A549 (cell line): ENCODE results near the gene MS4A6A. TPM values are rescaled to one million over a fixed set of nuclear protein-coding genes. Genes with fewer than 3 reads are reported as not detected.

Experiments
- ATAC-seq, 2 experiments: fragments of 200-7000 bp in 1 of 2; fragments of >200 bp in 1 of 2; cut with Nextera tagmentation in 1 of 2; cut with Tn5 transposase in 1 of 2; 3 replicates each; pipeline versions ENCODE4 v1.8.0 to v1.9.1; 2018 to 2020; ENCODE audit warnings: mild to moderate bottlenecking in 1 of 2, moderate library complexity in 1 of 2
- CTCF ChIA-PET: fragments of 300-600 bp; sonication (Branson Sonifier 250); formaldehyde crosslinking; extraction: SDS; loops from one replicate; lab custom pipeline; 2021; ENCODE audit warnings: antibody characterized with exemption, inconsistent platforms; lab: Yijun Ruan, JAX
- POLR2A ChIA-PET: fragments of 350-600 bp; formaldehyde crosslinking; extraction: SDS; loops from one replicate; lab custom pipeline; 2021; ENCODE audit warnings: antibody characterized with exemption, inconsistent platforms; lab: Yijun Ruan, JAX
- DNase-seq, 2 experiments: peaks; one replicate each; pipeline versions ENCODE4 v3.0.0 to v3.0.0-alpha.2; 2011 to 2016; ENCODE audit warnings: low read depth in 1 of 2, low spot score in 1 of 2
- FAIRE-seq: peaks from 2 replicates; lab custom pipeline; 2011; peaks lifted over from hg19 to GRCh38; lab: Jason Lieb, UNC
- H3K27ac ChIP-seq, 2 experiments: fragments of >200 bp; sonication (Bioruptor Twin); formaldehyde crosslinking; 3 replicates each; pipeline ENCODE4 v1.5.1; 2016 to 2017
- H3K4me1 ChIP-seq: fragments of >200 bp; sonication (Bioruptor Twin); formaldehyde crosslinking; 3 replicates; pipeline ENCODE4 v1.6.1; 2016
- H3K4me2 ChIP-seq: fragments of >200 bp; sonication (Bioruptor Twin); formaldehyde crosslinking; 3 replicates; pipeline ENCODE4 v1.6.1; 2016
- H3K4me3 ChIP-seq: fragments of >200 bp; sonication (Bioruptor Twin); formaldehyde crosslinking; 3 replicates; pipeline ENCODE4 v1.5.1; 2016
- H3K9me3 ChIP-seq: fragments of >200 bp; sonication (Bioruptor Twin); formaldehyde crosslinking; 3 replicates; pipeline ENCODE4 v1.6.1; 2016
- BHLHE40 ChIP-seq: IDR thresholded peaks from 2 replicates; pipeline ENCODE4 v1.6.1; 2012; ENCODE audit warnings: low read depth, low read length, inconsistent platforms
- CBX2 ChIP-seq: fragments of 200-600 bp; sonication (generic); IDR thresholded peaks from 2 replicates; pipeline ENCODE4 v1.6.1; 2016; ENCODE audit warnings: low read depth, mild to moderate bottlenecking, borderline replicate concordance
- CBX8 ChIP-seq: fragments of 200-600 bp; sonication (generic); IDR thresholded peaks from 2 replicates; pipeline ENCODE4 v1.6.1; 2016
- CEBPB ChIP-seq, 2 experiments: fragments of >200 bp in 1 of 2; sonication (Bioruptor Twin) in 1 of 2; formaldehyde crosslinking in 1 of 2; IDR thresholded peaks; 2 replicates each; pipeline ENCODE4 v1.6.1; 2012 to 2016
- CHD2 ChIP-seq: fragments of 150-350 bp; IDR thresholded peaks from 2 replicates; pipeline ENCODE4 v1.6.1; 2014; ENCODE audit warnings: low read length; ENCODE audit not compliant: partially characterized antibody
- ESRRA ChIP-seq: fragments of 150-350 bp; IDR thresholded peaks from 2 replicates; pipeline ENCODE4 v1.6.1; 2014; ENCODE audit warnings: mild to moderate bottlenecking, low read length, borderline replicate concordance
- GATA3 ChIP-seq: IDR thresholded peaks from 2 replicates; pipeline ENCODE4 v1.6.1; 2012; ENCODE audit warnings: borderline replicate concordance
- HDAC2 ChIP-seq: fragments of 200-600 bp; sonication (generic); IDR thresholded peaks from 2 replicates; pipeline ENCODE4 v1.6.1; 2016
- HEYL ChIP-seq: fragments of 250-450 bp; sonication (Bioruptor Pico); IDR thresholded peaks from 2 replicates; pipeline ENCODE4 v1.8.0; 2021; ENCODE audit warnings: mild to moderate bottlenecking, moderate library complexity
- HOXB13 ChIP-seq: fragments of 250-450 bp; sonication (Bioruptor Pico); IDR thresholded peaks from 2 replicates; pipeline ENCODE4 v1.5.0; 2020; ENCODE audit warnings: low read depth, mild to moderate bottlenecking, moderate library complexity
- HOXB5 ChIP-seq: fragments of 250-450 bp; sonication (Bioruptor Pico); IDR thresholded peaks from 2 replicates; pipeline ENCODE4 v1.5.0; 2020; ENCODE audit warnings: mild to moderate bottlenecking, moderate library complexity
- JUN ChIP-seq, 2 experiments: fragments of >200 bp; sonication (Bioruptor Twin); formaldehyde crosslinking; IDR thresholded peaks; 2 replicates in 1 of 2; 3 replicates in 1 of 2; pipeline ENCODE4 v1.6.1; 2016 to 2017
- KDM5A ChIP-seq: fragments of 200-600 bp; sonication (generic); IDR thresholded peaks from 2 replicates; pipeline ENCODE4 v1.6.1; 2016; ENCODE audit warnings: antibody characterized with exemption, mild to moderate bottlenecking
- MAFK ChIP-seq: fragments of 450-650 bp; IDR thresholded peaks from 2 replicates; pipeline ENCODE4 v1.6.1; 2014; ENCODE audit not compliant: partially characterized antibody
- MAZ ChIP-seq: fragments of 150-350 bp; IDR thresholded peaks from 2 replicates; pipeline ENCODE4 v1.6.1; 2014; ENCODE audit warnings: antibody characterized with exemption, low read depth, low read length, borderline replicate concordance
- NFE2L2 ChIP-seq: fragments of 150-350 bp; conservative IDR thresholded peaks from 2 replicates; pipeline ENCODE4 v1.6.1; 2014; ENCODE audit warnings: low read length
- NR3C1 ChIP-seq: fragments of >200 bp; sonication (Bioruptor Twin); formaldehyde crosslinking; IDR thresholded peaks from 3 replicates; pipeline ENCODE4 v1.6.1; 2017
- RARB ChIP-seq: fragments of 250-450 bp; sonication (Bioruptor Pico); IDR thresholded peaks from 2 replicates; pipeline ENCODE4 v1.8.0; 2021; ENCODE audit warnings: mild to moderate bottlenecking, moderate library complexity
- RCOR1 ChIP-seq: fragments of 150-350 bp; IDR thresholded peaks from 2 replicates; pipeline ENCODE4 v1.6.1; 2014; ENCODE audit warnings: antibody characterized with exemption, low read length, low read depth
- REST ChIP-seq: fragments of 200-600 bp; sonication (generic); IDR thresholded peaks from 2 replicates; pipeline ENCODE4 v1.6.1; 2016; ENCODE audit warnings: antibody characterized with exemption, mild to moderate bottlenecking, moderate library complexity
- RNF2 ChIP-seq: fragments of 200-600 bp; sonication (generic); IDR thresholded peaks from 2 replicates; pipeline ENCODE4 v1.6.1; 2016; ENCODE audit warnings: low read depth, mild to moderate bottlenecking, antibody characterized with exemption, moderate library complexity, borderline replicate concordance
- SMC3 ChIP-seq: fragments of >200 bp; sonication (Bioruptor Twin); formaldehyde crosslinking; IDR thresholded peaks from 3 replicates; pipeline ENCODE4 v1.6.1; 2018; ENCODE audit warnings: inconsistent platforms
- WGBS: methylation state at CpG from one replicate; pipeline ENCODE4 v1.1.6; 2017; ENCODE audit errors: missing lambda C conversion rate; 5-methylcytosine and 5-hydroxymethylcytosine counted together
- polyA plus RNA-seq, 4 experiments: library from polyadenylated mRNA; depleted of rRNA in 3 of 4; stranded (reverse); fragments of >200 nt; fragmentation: RNase III in 1 of 4; extraction: RNeasy Plus Mini Kit Qiagen cat#74134 plus additional on column Dnase treatment in 1 of 4; gene quantifications; 2 replicates in 3 of 4; 3 replicates in 1 of 4; pipeline ENCODE4 v1.2.3, GENCODE V29; 2011 to 2017
- TF ChIP-seq, protein P1 (sequence below): fragments of >200 bp; sonication (Bioruptor Twin); formaldehyde crosslinking; IDR thresholded peaks from 3 replicates; pipeline ENCODE4 v1.6.1; 2016

The MS4A6A gene
- polyA plus RNA-seq, 2 of the 4 experiments (the other 2 are of a cell fraction): not detected

DNA sequence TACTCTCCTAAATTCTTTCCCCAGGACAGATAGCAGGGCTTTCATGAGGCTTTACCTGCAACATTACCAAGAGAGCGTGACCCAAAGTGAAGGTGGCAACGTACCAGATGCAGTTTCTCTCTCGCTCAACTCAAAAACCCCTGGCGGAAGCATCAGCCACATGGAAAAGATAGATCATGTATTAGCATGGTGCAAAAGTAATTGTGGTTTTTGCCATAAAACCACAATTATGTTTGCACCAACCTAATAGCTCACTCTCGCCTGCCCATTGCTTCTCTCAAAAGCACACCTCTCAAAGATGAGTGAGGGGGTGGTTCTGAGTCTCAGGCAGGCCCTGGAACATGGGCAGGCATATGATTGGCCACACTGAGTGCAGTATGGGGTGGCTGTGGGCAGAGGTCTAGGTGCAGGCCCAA is 7.0 kb downstream of the MS4A6A start:
- ChIA-PET CTCF (no interaction called here), POLR2A (no interaction called here)
- ATAC-seq (no peak), DNase-seq (no peak), FAIRE-seq (no peak)
- Histone ChIP-seq H3K27ac (no peak overlapping the region), H3K4me3 (no peak overlapping the region), H3K4me2 (no peak overlapping the region), H3K9me3 (no peaks in the 10 kb centered on the region), H3K4me1 (no peaks in the 10 kb centered on the region)
- TF ChIP-seq RCOR1 (no peak), HEYL (CRISPR knock-in tag) (no peak), KDM5A (no peak), CBX8 (no peak), ESRRA (no peak), GATA3 (no peak), REST (no peak), HDAC2 (no peak), NFE2L2 (no peak), RNF2 (no peak)
- 17% methylated on average over 5 of the region's 5 CpGs for WGBS

- Histone ChIP-seq H3K4me3 (no peak overlapping the region), H3K27ac (no peak overlapping the region), H3K4me2 (no peak overlapping the region), H3K9me3 (no peaks in the 10 kb centered on the region), H3K4me1 (no peaks in the 10 kb centered on the region)
- TF ChIP-seq RARB (CRISPR knock-in tag) (no peak), NR3C1 (no peak), CBX2 (no peak), MAZ (no peak), MAFK (no peak), JUN (IDR thresholded peaks at IDR 0.05) (no peak), CEBPB (IDR thresholded peaks at IDR 0.05) (no peak)
- TF ChIP-seq, protein P1, sequence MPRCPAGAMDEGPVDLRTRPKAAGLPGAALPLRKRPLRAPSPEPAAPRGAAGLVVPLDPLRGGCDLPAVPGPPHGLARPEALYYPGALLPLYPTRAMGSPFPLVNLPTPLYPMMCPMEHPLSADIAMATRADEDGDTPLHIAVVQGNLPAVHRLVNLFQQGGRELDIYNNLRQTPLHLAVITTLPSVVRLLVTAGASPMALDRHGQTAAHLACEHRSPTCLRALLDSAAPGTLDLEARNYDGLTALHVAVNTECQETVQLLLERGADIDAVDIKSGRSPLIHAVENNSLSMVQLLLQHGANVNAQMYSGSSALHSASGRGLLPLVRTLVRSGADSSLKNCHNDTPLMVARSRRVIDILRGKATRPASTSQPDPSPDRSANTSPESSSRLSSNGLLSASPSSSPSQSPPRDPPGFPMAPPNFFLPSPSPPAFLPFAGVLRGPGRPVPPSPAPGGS: no peak
- POLR2A ChIA-PET: no interaction called here
- no peak for DNase-seq
- no peak for FAIRE-seq
- no peak for ATAC-seq
- CTCF ChIA-PET: no interaction called here
These were observed 10.9 kb downstream of the MS4A6A start for GRCh38 chr11:60172011-60172410.

GRCh38 chr11:60170566-60170965 is 12.3 kb downstream of the MS4A6A start:
- no peaks in the 10 kb centered on the region for H3K4me1 ChIP-seq
- no peak overlapping the region for H3K4me2 ChIP-seq
- H3K27ac ChIP-seq: no peak overlapping the region
- FAIRE-seq (no peak), DNase-seq (no peak), ATAC-seq (no peak)
- H3K9me3 ChIP-seq: no peaks in the 10 kb centered on the region
- ChIA-PET CTCF (interaction anchor here (1.2 kb wide), 1 partner anchor 10 kb away, joined by 3 read pairs; no protein-coding TSS in a partner anchor), POLR2A (no interaction called here)
- WGBS: 44% methylated on average over 1 of the region's 1 CpG
- no peak overlapping the region for H3K4me3 ChIP-seq
- TF ChIP-seq SMC3 (no peak), CHD2 (no peak), HOXB5 (CRISPR knock-in tag) (no peak), HOXB13 (CRISPR knock-in tag) (no peak), BHLHE40 (no peak)
- TF ChIP-seq, all 56 proteins: peak for 0
